Body of pancreas (tissue), 4 donors: ENCODE measurements around the gene PLXDC2. TPM values are rescaled to one million over a fixed set of nuclear protein-coding genes. Genes with fewer than 3 reads are reported as not detected.

ENCODE experiments used
- ATAC-seq: fragments of 150-250 bp; one replicate; pipeline ENCODE4 v1.9.1; 2016
- DNase-seq, 4 donors: peaks; one replicate each; pipeline ENCODE4 v3.0.0-alpha.2; 2019
- H3K27ac ChIP-seq, 4 donors: fragments of 200-600 bp; sonication (generic); 1 replicate in 3 of 4; 2 replicates in 1 of 4; pipeline versions ENCODE4 v1.5.1 to v1.6.1; 2016 to 2019; ENCODE audit warnings: mild to moderate bottlenecking in 1 of 4, mixed read lengths in 1 of 4, moderate library complexity in 1 of 4
- H3K27me3 ChIP-seq, 2 donors: fragments of 200-600 bp; sonication (generic); one replicate each; pipeline ENCODE4 v1.6.0; 2016; ENCODE audit warnings: mild to moderate bottlenecking in 1 of 2
- H3K36me3 ChIP-seq, 2 donors: fragments of 200-600 bp; sonication (generic); replicated peaks in 1 of 2; 2 replicates each; pipeline ENCODE4 v1.5.1; 2016; ENCODE audit warnings: low read depth in 2 of 2; ENCODE audit not compliant: insufficient read depth in 1 of 2
- H3K4me1 ChIP-seq: fragments of 200-600 bp; sonication (generic); one replicate; pipeline ENCODE4 v1.6.0; 2016
- H3K4me3 ChIP-seq, 2 donors: fragments of 200-600 bp; sonication (generic); 1 replicate in 1 of 2; 2 replicates in 1 of 2; pipeline ENCODE4 v1.5.1; 2016 to 2019
- H3K9me3 ChIP-seq, 3 donors: fragments of 200-600 bp; sonication (generic); 1 replicate in 2 of 3; 2 replicates in 1 of 3; pipeline ENCODE4 v1.5.1; 2016
- POLR2A ChIP-seq, 3 donors: fragments of 450-650 bp; IDR thresholded peaks; one replicate each; pipeline ENCODE4 v1.6.1; 2016; ENCODE audit warnings: antibody characterized with exemption in 3 of 3, mild to moderate bottlenecking in 2 of 3
- WGBS, 2 donors: methylation state at CpG; one replicate each; pipeline ENCODE4 v1.1.5; 2017; 5-methylcytosine and 5-hydroxymethylcytosine counted together
- intact Hi-C: fragments of 100-400 bp; cut with DNase I; formaldehyde crosslinking; loops from one replicate; pipeline ENCODE4 v1.15.1; 2023
- total RNA-seq, 2 donors: library from RNA; depleted of rRNA; stranded (reverse); fragments of >200 nt; gene quantifications; one replicate each; pipeline ENCODE4 v1.1.0, GENCODE V29; 2016
- TF ChIP-seq, protein P1 (sequence below), 7 experiments: fragments of 450-650 bp in 4 of 7; fragments of 200-600 bp in 3 of 7; sonication (generic) in 3 of 7; IDR thresholded peaks; one replicate each; pipeline ENCODE4 v1.5.1; 2016 to 2019; ENCODE audit warnings: antibody characterized with exemption in 7 of 7

PLXDC2 gene
- total RNA-seq, 2 donors from 2014 or later, result 8.2 to 13.5 TPM

DNA sequence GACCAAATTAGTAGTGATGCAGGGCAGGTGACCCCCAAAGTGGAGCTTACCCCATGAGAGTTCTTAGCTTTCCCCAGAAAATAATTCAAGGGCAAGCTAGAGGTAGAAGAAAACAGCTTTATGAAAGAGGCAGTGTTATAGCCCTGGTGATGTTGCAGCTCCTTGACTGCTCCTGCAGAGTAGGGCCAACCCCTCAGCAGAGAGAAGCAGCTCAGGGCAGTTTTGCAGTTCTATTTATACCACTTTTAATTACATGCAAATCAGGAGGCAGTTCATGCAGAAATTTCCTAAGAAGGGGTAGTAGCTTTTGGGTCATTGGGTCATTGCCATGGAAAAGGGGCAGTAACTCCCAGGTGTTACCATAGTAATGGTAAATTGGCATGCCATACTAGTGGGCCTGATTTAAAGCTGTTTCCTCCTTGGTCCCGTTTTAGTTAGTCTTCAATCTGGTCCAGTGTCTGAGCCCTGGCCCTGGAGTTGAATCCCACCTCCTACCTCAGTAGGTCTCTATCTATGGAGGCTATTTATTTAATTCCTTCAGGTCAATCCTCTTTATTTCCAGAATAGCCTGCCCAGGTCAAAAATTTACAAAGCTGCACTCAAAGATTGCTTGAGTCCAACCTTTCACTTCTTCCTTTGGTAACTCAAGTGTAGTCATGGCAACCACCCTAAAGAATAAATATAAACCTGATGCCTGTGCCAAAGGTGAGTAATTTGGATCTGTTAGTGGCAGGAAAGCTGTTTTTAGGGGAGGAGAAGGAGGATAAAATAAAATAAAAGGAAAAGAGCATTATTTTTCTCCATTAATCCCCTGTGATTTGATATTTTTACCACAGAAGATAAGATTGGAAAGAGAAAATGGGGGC, 29.5 kb downstream of the PLXDC2 start:
- H3K27me3 ChIP-seq, result no peaks in the 10 kb centered on the region
- 63% methylated on average over 1 of the region's 1 CpG for WGBS, 2 donors
- no peak for TF ChIP-seq POLR2A (IDR thresholded peaks at IDR 0.05)
- TF ChIP-seq, protein P1, sequence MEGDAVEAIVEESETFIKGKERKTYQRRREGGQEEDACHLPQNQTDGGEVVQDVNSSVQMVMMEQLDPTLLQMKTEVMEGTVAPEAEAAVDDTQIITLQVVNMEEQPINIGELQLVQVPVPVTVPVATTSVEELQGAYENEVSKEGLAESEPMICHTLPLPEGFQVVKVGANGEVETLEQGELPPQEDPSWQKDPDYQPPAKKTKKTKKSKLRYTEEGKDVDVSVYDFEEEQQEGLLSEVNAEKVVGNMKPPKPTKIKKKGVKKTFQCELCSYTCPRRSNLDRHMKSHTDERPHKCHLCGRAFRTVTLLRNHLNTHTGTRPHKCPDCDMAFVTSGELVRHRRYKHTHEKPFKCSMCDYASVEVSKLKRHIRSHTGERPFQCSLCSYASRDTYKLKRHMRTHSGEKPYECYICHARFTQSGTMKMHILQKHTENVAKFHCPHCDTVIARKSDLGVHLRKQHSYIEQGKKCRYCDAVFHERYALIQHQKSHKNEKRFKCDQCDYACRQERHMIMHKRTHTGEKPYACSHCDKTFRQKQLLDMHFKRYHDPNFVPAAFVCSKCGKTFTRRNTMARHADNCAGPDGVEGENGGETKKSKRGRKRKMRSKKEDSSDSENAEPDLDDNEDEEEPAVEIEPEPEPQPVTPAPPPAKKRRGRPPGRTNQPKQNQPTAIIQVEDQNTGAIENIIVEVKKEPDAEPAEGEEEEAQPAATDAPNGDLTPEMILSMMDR (IDR thresholded peaks at IDR 0.05), result no peak
- no peaks in the 10 kb centered on the region for H3K4me1 ChIP-seq
- DNase-seq (no peak), ATAC-seq (no peak)
- H3K9me3 ChIP-seq, result no peaks in the 10 kb centered on the region
- H3K27ac ChIP-seq, result no peak overlapping the region
- intact Hi-C loops, result no loop called here
- no peak overlapping the region for H3K4me3 ChIP-seq
- H3K36me3 ChIP-seq, result no peaks in the 10 kb centered on the region

DNA sequence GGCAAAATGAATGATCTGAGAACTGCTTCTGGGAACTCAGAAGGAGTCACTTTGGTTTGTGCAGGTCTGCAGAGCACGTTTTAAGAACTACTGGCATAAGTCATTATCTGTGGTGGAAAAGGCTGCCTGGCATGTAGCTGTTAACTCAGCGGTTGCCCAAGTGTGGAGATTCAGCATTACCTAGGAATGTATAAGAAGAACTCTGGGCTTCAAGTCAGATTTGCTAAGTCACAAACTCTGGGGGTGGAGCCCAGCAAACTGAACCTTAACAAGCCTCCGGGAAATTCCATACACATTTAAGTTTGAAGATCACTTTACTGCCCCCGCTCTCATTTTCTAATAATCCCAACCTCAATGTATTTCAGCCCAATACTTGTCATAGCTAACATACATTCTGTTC, 31.1 kb downstream of the PLXDC2 start:
- no peak for TF ChIP-seq POLR2A (IDR thresholded peaks at IDR 0.05)
- TF ChIP-seq, protein P1 (IDR thresholded peaks at IDR 0.05), result no peak
- WGBS, 2 donors, result 67 to 70% methylated on average over 4 of the region's 4 CpGs

DNA sequence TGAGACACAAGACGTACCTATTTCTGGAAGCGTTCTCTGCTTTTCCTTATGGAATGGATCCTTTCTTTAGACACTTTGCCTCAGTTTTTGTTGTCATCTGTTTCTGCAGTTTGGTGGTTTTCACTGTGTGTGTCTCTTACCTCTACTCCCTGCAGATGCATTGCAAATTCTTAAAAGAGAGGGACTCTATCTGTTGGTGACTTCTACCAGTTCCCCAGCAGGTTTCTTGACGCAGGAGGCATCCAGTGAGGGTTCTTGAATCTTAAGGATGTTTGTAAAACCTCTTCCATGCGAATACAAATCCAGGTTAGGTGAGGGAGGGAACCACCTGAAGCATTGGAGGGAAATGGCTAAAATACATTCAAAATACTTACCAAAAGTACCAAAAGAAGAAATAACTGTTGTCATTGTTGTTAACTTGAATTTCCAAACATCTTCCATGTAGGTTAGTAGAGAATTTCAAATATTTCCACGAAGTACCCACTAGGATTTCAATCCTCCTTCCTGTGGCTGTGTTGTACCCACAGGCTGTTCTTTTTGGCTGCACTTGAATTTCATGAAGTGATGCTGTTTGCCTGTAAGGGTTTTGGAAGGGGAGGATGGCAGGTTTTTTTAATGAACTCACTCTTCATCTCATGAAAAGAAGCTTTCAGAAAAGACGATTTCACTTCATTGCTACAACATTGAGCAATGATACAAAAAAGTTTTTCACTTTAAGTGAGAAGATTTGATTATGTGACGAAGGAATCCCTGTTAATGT, 32.2 kb downstream of the PLXDC2 start:
- 61 to 62% methylated on average over 7 of the region's 7 CpGs for WGBS, 2 donors
- H3K27ac ChIP-seq, result no peak overlapping the region
- H3K4me1 ChIP-seq, result no peaks in the 10 kb centered on the region
- no peak for ATAC-seq
- no peaks in the 10 kb centered on the region for H3K27me3 ChIP-seq
- TF ChIP-seq, protein P1 (IDR thresholded peaks at IDR 0.05), result no peak
- no peak for TF ChIP-seq POLR2A (IDR thresholded peaks at IDR 0.05)
- intact Hi-C loops, result no loop called here
- no peaks in the 10 kb centered on the region for H3K9me3 ChIP-seq
- no peak overlapping the region for H3K4me3 ChIP-seq
- H3K36me3 ChIP-seq, result no peaks in the 10 kb centered on the region
- no peak for DNase-seq

More for the DNA sequence above, 31.1 kb downstream of the PLXDC2 start:
- no peaks in the 10 kb centered on the region for H3K4me1 ChIP-seq
- no peak overlapping the region for H3K27ac ChIP-seq
- H3K27me3 ChIP-seq, result no peaks in the 10 kb centered on the region
- no peak overlapping the region for H3K4me3 ChIP-seq
- H3K9me3 ChIP-seq, result no peaks in the 10 kb centered on the region
- ATAC-seq, result no peak
- intact Hi-C loops, result no loop called here
- DNase-seq, result no peak
- H3K36me3 ChIP-seq, result no peaks in the 10 kb centered on the region

DNA sequence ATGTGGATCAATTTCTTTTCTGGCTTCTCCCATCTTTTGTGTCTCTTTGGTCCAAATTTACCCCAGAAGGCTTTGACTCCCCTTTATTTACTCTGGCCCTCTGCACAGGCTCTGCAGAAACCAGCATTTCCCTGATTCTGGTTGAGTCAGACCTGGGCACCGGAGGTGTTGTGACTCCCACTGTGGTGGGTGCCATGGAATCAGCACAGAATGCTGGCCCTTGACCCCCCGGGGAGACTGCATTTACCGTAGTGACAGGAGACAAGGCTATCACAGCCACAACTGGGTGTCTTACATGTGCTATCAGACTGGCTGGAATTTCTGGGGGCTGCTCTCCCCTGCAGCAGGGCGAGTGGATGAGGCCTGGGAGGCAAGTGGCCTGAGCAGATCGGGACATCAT, 37.6 kb downstream of the PLXDC2 start:
- no peak for DNase-seq
- H3K4me1 ChIP-seq, result no peaks in the 10 kb centered on the region
- no peak overlapping the region for H3K27ac ChIP-seq
- H3K4me3 ChIP-seq, result no peak overlapping the region
- intact Hi-C loops, result no loop called here
- H3K36me3 ChIP-seq, result no peaks in the 10 kb centered on the region
- TF ChIP-seq POLR2A (IDR thresholded peaks at IDR 0.05), result no peak
- TF ChIP-seq, protein P1 (IDR thresholded peaks at IDR 0.05), result no peak
- WGBS, 2 donors, result 62% methylated on average over 4 to 5 of the region's 5 CpGs
- H3K27me3 ChIP-seq, result no peaks in the 10 kb centered on the region
- no peaks in the 10 kb centered on the region for H3K9me3 ChIP-seq
- ATAC-seq, result no peak
